ENCODE data around the gene PCBP4. TPM values are rescaled to one million over a fixed set of nuclear protein-coding genes. Genes with fewer than 3 reads are reported as not detected.
A peak's percentile ranks its signal among the peaks of the same experiment; 100 is the strongest.

Gene PCBP4
- total RNA-seq, 1 experiment from 2014 or later: 28.7 TPM

GRCh38 chr3:51982838-51983577 lies 15.8 kb upstream of the PCBP4 start, which contains the start of gene ACY1 (continued):
- TF ChIP-seq CREB1 (CRISPR knock-in tag; IDR thresholded peaks at IDR 0.05) (no peak), GTF2I (CRISPR knock-in tag; conservative IDR thresholded peaks at IDR 0.05) (no peak), SP1 (CRISPR knock-in tag; conservative IDR thresholded peaks at IDR 0.05) (peak; percentile 84), MAX (CRISPR knock-in tag; IDR thresholded peaks at IDR 0.05) (peak; percentile 99), CTCF (IDR thresholded peaks at IDR 0.05) (0 out of 2 replicates have a peak, but pooled peaks have one; percentile 1), ZNF232 (CRISPR knock-in tag; IDR thresholded peaks at IDR 0.05) (peak; percentile 93), SOX15 (CRISPR knock-in tag; IDR thresholded peaks at IDR 0.05) (no peak), NR3C1 (CRISPR knock-in tag; conservative IDR thresholded peaks at IDR 0.05; ENCODE audit: low read depth) (no peak), IRF1 (CRISPR knock-in tag; IDR thresholded peaks at IDR 0.05) (0 out of 2 replicates have a peak, but pooled peaks have one; percentile 62), PRRX2 (CRISPR knock-in tag; IDR thresholded peaks at IDR 0.05) (no peak), SMAD4 (CRISPR knock-in tag; IDR thresholded peaks at IDR 0.05) (no peak), GABPB1 (CRISPR knock-in tag; IDR thresholded peaks at IDR 0.05) (peak; percentile 68; the same call in 1 of the 2 replicates), GRHL2 (CRISPR knock-in tag; IDR thresholded peaks at IDR 0.05; ENCODE audit: insufficient replicate concordance, severe bottlenecking) (no peak), MXD4 (CRISPR knock-in tag; IDR thresholded peaks at IDR 0.05; ENCODE audit: borderline replicate concordance) (no peak), ZNF671 (CRISPR knock-in tag; IDR thresholded peaks at IDR 0.05) (no peak)
- TF ChIP-seq, protein P1, sequence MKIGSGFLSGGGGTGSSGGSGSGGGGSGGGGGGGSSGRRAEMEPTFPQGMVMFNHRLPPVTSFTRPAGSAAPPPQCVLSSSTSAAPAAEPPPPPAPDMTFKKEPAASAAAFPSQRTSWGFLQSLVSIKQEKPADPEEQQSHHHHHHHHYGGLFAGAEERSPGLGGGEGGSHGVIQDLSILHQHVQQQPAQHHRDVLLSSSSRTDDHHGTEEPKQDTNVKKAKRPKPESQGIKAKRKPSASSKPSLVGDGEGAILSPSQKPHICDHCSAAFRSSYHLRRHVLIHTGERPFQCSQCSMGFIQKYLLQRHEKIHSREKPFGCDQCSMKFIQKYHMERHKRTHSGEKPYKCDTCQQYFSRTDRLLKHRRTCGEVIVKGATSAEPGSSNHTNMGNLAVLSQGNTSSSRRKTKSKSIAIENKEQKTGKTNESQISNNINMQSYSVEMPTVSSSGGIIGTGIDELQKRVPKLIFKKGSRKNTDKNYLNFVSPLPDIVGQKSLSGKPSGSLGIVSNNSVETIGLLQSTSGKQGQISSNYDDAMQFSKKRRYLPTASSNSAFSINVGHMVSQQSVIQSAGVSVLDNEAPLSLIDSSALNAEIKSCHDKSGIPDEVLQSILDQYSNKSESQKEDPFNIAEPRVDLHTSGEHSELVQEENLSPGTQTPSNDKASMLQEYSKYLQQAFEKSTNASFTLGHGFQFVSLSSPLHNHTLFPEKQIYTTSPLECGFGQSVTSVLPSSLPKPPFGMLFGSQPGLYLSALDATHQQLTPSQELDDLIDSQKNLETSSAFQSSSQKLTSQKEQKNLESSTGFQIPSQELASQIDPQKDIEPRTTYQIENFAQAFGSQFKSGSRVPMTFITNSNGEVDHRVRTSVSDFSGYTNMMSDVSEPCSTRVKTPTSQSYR (CRISPR knock-in tag; IDR thresholded peaks at IDR 0.05): no peak
- TF ChIP-seq, protein P2, sequence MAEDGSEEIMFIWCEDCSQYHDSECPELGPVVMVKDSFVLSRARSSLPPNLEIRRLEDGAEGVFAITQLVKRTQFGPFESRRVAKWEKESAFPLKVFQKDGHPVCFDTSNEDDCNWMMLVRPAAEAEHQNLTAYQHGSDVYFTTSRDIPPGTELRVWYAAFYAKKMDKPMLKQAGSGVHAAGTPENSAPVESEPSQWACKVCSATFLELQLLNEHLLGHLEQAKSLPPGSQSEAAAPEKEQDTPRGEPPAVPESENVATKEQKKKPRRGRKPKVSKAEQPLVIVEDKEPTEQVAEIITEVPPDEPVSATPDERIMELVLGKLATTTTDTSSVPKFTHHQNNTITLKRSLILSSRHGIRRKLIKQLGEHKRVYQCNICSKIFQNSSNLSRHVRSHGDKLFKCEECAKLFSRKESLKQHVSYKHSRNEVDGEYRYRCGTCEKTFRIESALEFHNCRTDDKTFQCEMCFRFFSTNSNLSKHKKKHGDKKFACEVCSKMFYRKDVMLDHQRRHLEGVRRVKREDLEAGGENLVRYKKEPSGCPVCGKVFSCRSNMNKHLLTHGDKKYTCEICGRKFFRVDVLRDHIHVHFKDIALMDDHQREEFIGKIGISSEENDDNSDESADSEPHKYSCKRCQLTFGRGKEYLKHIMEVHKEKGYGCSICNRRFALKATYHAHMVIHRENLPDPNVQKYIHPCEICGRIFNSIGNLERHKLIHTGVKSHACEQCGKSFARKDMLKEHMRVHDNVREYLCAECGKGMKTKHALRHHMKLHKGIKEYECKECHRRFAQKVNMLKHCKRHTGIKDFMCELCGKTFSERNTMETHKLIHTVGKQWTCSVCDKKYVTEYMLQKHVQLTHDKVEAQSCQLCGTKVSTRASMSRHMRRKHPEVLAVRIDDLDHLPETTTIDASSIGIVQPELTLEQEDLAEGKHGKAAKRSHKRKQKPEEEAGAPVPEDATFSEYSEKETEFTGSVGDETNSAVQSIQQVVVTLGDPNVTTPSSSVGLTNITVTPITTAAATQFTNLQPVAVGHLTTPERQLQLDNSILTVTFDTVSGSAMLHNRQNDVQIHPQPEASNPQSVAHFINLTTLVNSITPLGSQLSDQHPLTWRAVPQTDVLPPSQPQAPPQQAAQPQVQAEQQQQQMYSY (CRISPR knock-in tag; IDR thresholded peaks at IDR 0.05): no peak
